HS-27A (cell line): ENCODE measurements around the gene CREG2.

Source experiments
- DNase-seq: peaks from one replicate; pipeline ENCODE4 v3.0.0-alpha.2; 2012; ENCODE audit warnings: low read depth, missing footprints

CREG2 gene

GRCh38 chr2:101408925-101409324 lies 21.6 kb upstream of the CREG2 start:
- DNase-seq, result no peak

- no peak for DNase-seq
Measured at GRCh38 chr2:101405351-101405899, 18.1 kb upstream of the CREG2 start.

GRCh38 chr2:101403745-101404144 lies 16.4 kb upstream of the CREG2 start:
- no peak for DNase-seq

- no peak for DNase-seq
Measured at GRCh38 chr2:101402630-101403029, 15.3 kb upstream of the CREG2 start.

GRCh38 chr2:101401906-101402305 lies 14.6 kb upstream of the CREG2 start:
- no peak for DNase-seq

GRCh38 chr2:101401326-101401665 lies 14.0 kb upstream of the CREG2 start:
- no peak for DNase-seq

GRCh38 chr2:101400506-101401325 lies 13.4 kb upstream of the CREG2 start:
- DNase-seq, result no peak

GRCh38 chr2:101400048-101400447 lies 12.7 kb upstream of the CREG2 start:
- no peak for DNase-seq

GRCh38 chr2:101399021-101399799 lies 11.9 kb upstream of the CREG2 start:
- no peak for DNase-seq

GRCh38 chr2:101398116-101398821 lies 11.0 kb upstream of the CREG2 start:
- DNase-seq, result no peak

- peak; percentile 49 for DNase-seq
Measured at GRCh38 chr2:101396316-101396717, 9.0 kb upstream of the CREG2 start.

GRCh38 chr2:101395545-101396315 lies 8.4 kb upstream of the CREG2 start:
- no peak for DNase-seq

- no peak for DNase-seq
Measured at GRCh38 chr2:101388232-101388631, 929 bp upstream of the CREG2 start.

- DNase-seq, result no peak
Measured at GRCh38 chr2:101386599-101387150, 628 bp downstream of the CREG2 start.

GRCh38 chr2:101383016-101383541 lies 4.2 kb downstream of the CREG2 start:
- no peak for DNase-seq

GRCh38 chr2:101382442-101382841 lies 4.9 kb downstream of the CREG2 start:
- no peak for DNase-seq

- DNase-seq, result peak; percentile 55
Measured at GRCh38 chr2:101380376-101380775, 6.9 kb downstream of the CREG2 start.

GRCh38 chr2:101379091-101379490 lies 8.2 kb downstream of the CREG2 start:
- DNase-seq, result no peak

- DNase-seq, result no peak
Measured at GRCh38 chr2:101375653-101376052, 11.7 kb downstream of the CREG2 start.

- no peak for DNase-seq
Measured at GRCh38 chr2:101374821-101375561, 12.3 kb downstream of the CREG2 start.
